GM23338 (cell line): ENCODE measurements around the gene COX6B2. TPM values are rescaled to one million over a fixed set of nuclear protein-coding genes. Genes with fewer than 3 reads are reported as not detected.

Source experiments
- CREB1 ChIP-seq: fragments of 250-450 bp; sonication (Bioruptor Pico); IDR thresholded peaks from 2 replicates; pipeline ENCODE4 v1.5.0; 2020; ENCODE audit warnings: low read depth, mild to moderate bottlenecking, moderate library complexity
- ETS1 ChIP-seq: IDR thresholded peaks from 2 replicates; pipeline ENCODE4 v1.6.1; 2016; ENCODE audit warnings: antibody characterized with exemption
- EZH2 ChIP-seq: fragments of 200-600 bp; sonication (generic); IDR thresholded peaks from one replicate; pipeline ENCODE4 v1.8.0; 2017; ENCODE audit warnings: antibody characterized with exemption, mild to moderate bottlenecking, low read depth; ENCODE audit not compliant: unreplicated experiment
- EZH2phosphoT487 ChIP-seq: fragments of 200-600 bp; sonication (generic); IDR thresholded peaks from one replicate; pipeline ENCODE4 v1.8.1; 2018; ENCODE audit warnings: antibody characterized with exemption; ENCODE audit not compliant: unreplicated experiment
- NANOG ChIP-seq: IDR thresholded peaks from 2 replicates; pipeline ENCODE4 v1.6.1; 2016; ENCODE audit warnings: antibody characterized with exemption, borderline replicate concordance
- POLR2AphosphoS5 ChIP-seq: IDR thresholded peaks from 2 replicates; pipeline ENCODE4 v1.6.1; 2016; ENCODE audit warnings: antibody characterized with exemption, low read depth
- STAT1 ChIP-seq: IDR thresholded peaks from one replicate; pipeline ENCODE4 v1.6.1; 2016; ENCODE audit warnings: antibody characterized with exemption; ENCODE audit not compliant: unreplicated experiment
- ZNF331 ChIP-seq: fragments of 250-450 bp; sonication (Bioruptor Pico); IDR thresholded peaks from 2 replicates; pipeline ENCODE4 v1.5.0; 2020; ENCODE audit warnings: low read depth, mild to moderate bottlenecking, moderate library complexity
- polyA plus RNA-seq: library from polyadenylated mRNA; unstranded; fragments of >200 nt; fragmentation: Nextera tagmentation; extraction: Ambion mirVana; gene quantifications from 2 replicates; pipeline ENCODE4 v1.2.1, GENCODE V29; 2016
- total RNA-seq: library from RNA; depleted of rRNA; stranded (reverse); fragments of >200 nt; shearing (Covaris generic); gene quantifications from 2 replicates; pipeline ENCODE4 v1.2.3, GENCODE V29; 2014
- TF ChIP-seq, protein P1 (sequence below): fragments of 250-450 bp; sonication (Bioruptor Pico); IDR thresholded peaks from 2 replicates; pipeline ENCODE4 v1.5.0; 2020; ENCODE audit warnings: mild to moderate bottlenecking, moderate library complexity

COX6B2 gene
- total and polyA plus RNA-seq, 2 experiments from 2014 or later = 2.7 to 5.3 TPM

DNA sequence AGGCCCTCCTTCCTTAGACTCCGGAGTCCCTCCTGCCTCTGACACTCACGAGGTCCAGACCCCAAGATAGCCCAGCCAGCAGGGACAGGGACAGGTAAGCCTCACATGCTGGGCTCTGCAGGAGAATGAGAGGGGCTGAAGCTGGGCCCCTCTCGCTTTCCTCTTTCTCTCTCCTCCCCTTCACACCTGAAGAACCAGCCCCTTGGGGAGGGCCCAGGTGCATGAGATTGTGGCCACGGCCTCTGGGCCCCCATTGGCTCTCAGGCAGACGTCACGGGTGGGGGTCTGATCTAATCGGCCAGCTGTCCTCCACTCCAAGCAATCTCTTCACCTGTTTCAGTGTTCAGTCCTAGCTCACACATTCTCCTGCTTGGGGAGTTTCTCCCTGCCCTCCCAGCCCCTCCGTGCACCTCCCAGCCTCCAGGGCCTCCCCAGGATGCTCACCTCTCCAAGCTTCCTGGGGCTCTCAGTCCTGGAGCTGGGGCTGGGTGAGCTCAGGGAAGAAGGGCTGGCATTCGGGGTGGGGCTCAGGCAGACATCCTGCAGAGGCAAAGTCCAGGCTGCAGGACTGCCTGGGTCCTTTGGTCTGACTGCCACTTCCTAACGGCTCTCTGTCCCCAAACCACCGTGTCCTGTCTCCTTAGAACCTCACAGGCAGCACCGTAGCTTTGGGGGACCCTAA is 32.2 kb downstream of the COX6B2 start (continued):
- TF ChIP-seq, protein P1, sequence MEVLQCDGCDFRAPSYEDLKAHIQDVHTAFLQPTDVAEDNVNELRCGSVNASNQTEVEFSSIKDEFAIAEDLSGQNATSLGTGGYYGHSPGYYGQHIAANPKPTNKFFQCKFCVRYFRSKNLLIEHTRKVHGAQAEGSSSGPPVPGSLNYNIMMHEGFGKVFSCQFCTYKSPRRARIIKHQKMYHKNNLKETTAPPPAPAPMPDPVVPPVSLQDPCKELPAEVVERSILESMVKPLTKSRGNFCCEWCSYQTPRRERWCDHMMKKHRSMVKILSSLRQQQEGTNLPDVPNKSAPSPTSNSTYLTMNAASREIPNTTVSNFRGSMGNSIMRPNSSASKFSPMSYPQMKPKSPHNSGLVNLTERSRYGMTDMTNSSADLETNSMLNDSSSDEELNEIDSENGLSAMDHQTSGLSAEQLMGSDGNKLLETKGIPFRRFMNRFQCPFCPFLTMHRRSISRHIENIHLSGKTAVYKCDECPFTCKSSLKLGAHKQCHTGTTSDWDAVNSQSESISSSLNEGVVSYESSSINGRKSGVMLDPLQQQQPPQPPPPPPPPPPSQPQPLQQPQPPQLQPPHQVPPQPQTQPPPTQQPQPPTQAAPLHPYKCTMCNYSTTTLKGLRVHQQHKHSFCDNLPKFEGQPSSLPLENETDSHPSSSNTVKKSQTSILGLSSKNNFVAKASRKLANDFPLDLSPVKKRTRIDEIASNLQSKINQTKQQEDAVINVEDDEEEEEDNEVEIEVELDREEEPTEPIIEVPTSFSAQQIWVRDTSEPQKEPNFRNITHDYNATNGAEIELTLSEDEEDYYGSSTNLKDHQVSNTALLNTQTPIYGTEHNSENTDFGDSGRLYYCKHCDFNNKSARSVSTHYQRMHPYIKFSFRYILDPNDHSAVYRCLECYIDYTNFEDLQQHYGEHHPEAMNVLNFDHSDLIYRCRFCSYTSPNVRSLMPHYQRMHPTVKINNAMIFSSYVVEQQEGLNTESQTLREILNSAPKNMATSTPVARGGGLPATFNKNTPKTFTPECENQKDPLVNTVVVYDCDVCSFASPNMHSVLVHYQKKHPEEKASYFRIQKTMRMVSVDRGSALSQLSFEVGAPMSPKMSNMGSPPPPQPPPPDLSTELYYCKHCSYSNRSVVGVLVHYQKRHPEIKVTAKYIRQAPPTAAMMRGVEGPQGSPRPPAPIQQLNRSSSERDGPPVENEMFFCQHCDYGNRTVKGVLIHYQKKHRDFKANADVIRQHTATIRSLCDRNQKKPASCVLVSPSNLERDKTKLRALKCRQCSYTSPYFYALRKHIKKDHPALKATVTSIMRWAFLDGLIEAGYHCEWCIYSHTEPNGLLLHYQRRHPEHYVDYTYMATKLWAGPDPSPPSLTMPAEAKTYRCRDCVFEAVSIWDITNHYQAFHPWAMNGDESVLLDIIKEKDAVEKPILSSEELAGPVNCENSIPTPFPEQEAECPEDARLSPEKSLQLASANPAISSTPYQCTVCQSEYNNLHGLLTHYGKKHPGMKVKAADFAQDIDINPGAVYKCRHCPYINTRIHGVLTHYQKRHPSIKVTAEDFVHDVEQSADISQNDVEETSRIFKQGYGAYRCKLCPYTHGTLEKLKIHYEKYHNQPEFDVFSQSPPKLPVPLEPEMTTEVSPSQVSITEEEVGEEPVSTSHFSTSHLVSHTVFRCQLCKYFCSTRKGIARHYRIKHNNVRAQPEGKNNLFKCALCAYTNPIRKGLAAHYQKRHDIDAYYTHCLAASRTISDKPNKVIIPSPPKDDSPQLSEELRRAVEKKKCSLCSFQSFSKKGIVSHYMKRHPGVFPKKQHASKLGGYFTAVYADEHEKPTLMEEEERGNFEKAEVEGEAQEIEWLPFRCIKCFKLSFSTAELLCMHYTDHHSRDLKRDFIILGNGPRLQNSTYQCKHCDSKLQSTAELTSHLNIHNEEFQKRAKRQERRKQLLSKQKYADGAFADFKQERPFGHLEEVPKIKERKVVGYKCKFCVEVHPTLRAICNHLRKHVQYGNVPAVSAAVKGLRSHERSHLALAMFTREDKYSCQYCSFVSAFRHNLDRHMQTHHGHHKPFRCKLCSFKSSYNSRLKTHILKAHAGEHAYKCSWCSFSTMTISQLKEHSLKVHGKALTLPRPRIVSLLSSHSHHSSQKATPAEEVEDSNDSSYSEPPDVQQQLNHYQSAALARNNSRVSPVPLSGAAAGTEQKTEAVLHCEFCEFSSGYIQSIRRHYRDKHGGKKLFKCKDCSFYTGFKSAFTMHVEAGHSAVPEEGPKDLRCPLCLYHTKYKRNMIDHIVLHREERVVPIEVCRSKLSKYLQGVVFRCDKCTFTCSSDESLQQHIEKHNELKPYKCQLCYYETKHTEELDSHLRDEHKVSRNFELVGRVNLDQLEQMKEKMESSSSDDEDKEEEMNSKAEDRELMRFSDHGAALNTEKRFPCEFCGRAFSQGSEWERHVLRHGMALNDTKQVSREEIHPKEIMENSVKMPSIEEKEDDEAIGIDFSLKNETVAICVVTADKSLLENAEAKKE (CRISPR knock-in tag) = no peak
- TF ChIP-seq STAT1 (no peak), POLR2AphosphoS5 (no peak), EZH2phosphoT487 (no peak), NANOG (no peak), CREB1 (no peak), EZH2 (no peak), ZNF331 (CRISPR knock-in tag) (no peak), ETS1 (no peak)
